ENCODE results near the gene PRKAB2.
A peak's percentile ranks its signal among the peaks of the same experiment; 100 is the strongest.
"Not testable (repeated sequence)": the region's sequence is repeated elsewhere in the genome, so short reads cannot be mapped to it uniquely, and the experiment has no call there.

The PRKAB2 gene

GRCh38 chr1:147172168-147173016 lies at the start of gene PRKAB2:
Gene PRKAB2 (minus strand): TSS chr1:147172470. CDS start chr1:147172144, 326 bp downstream.
- peak; percentile 94 for DNase-seq

DNA sequence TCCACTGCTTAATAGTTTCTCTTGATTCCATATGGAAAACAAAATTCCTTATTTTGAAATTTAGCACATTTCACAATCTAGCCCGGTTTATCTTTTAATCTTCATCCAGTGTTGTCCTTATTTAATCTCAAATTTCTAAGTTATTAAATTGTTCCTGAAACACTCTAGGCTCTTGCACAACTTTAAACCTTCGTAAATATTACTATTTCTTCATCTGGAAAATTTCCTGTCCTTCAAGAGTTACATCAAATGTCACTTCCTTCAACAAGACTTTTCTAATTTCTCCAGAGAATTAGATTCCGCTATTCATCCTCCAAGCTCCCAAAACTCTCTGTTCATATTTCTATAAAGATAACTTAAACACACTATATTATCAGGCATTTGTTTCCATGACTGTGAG lies 46.3 kb upstream of the PRKAB2 start:
- no peak for DNase-seq

DNA sequence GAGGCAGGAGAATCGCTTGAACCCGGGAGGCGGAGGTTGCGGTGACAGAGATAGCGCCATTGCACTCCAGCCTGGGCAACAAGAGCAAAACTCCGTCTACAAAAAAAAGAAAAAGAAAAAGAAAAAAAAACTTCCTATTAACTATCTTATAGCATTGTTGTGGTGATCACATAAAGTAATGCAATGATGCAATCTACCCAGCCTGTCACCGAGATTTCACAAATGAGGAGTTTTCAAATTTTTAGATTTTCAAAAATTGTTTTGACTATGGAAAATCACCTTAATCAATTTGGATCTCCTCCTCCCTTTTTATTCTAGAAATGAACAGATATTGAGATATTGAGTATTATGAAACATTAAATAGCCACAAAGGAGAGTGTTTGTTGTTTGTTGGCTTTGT lies 44.9 kb upstream of the PRKAB2 start:
- no peak for DNase-seq

DNA sequence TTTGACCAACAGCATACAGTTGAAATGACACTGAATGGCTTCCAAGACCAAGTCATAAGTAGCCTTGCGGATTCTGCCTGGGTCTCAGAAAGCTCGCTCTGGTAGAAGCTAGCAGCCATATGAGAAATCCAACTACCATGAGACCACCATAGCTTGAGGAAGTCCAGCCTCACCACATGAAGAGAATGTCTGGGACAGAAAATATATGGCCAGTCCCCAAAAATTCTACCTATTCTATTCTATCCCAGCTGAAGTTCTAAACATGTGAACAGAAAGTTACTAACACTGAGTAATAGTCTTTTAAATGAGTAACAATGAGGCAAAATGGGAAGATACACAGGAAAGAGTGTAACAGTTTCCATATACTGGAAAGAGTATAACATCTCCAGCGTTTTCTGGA lies 43.9 kb upstream of the PRKAB2 start:
- DNase-seq, result no peak

GRCh38 chr1:147215540-147215916 lies 43.3 kb upstream of the PRKAB2 start:
- DNase-seq, result no peak

DNA sequence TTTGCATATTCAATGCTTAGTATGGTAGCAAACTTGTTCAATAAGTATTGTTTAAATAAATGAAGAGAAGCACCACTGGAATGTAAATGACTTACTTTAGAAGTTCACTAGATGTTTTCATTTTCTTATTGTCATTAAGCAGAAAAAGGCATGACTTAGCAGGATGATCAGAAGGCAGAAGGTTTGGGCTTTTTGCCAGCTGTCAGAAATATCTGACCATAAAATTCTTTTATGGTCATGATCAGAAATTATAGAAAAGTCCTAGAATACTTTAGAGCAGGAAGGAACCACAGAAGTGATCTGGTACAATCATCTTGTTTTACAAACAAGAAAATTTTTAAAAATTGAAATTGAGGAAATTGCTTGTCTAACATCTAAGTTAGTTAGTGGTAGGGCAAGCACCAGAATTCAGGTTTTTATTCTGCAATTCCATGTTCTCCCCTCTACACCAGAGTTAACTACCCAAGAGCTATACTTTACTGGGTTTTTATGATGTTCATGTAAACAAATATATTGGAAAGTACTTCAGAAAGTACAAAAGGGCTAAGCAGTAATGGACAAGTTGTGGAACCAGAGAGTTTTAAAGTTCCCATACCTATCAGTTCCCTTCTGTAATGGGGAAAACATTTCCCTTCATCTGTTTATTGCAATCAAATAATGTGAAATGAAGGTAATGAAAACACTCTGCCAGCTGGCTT lies 42.7 kb upstream of the PRKAB2 start:
- DNase-seq, result no peak

- no peak for DNase-seq
Observed at GRCh38 chr1:147214325-147214724, 42.1 kb upstream of the PRKAB2 start.

- no peak for DNase-seq
Observed at GRCh38 chr1:147213271-147213670, 41.0 kb upstream of the PRKAB2 start.

DNA sequence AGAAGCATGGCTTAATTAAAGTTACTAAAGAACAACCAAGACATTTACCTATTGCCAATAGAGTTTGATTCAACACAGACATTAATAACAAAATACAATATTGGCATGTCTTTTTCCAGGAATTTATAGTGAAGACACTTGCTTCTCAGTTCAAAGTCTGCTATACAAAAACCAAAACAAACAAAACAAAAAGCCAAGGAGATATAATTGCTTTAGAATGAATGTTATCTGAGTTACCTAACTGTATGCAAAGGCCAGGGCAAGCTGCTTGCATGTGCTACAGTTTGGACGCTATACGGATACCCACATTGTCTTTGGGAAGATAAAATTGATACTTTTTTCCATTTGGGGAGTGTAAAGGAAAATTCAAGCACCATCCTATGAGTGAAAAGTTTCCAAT lies 39.3 kb upstream of the PRKAB2 start:
- DNase-seq, result no peak

GRCh38 chr1:147210987-147211386 lies 38.7 kb upstream of the PRKAB2 start:
- DNase-seq, result no peak

DNA sequence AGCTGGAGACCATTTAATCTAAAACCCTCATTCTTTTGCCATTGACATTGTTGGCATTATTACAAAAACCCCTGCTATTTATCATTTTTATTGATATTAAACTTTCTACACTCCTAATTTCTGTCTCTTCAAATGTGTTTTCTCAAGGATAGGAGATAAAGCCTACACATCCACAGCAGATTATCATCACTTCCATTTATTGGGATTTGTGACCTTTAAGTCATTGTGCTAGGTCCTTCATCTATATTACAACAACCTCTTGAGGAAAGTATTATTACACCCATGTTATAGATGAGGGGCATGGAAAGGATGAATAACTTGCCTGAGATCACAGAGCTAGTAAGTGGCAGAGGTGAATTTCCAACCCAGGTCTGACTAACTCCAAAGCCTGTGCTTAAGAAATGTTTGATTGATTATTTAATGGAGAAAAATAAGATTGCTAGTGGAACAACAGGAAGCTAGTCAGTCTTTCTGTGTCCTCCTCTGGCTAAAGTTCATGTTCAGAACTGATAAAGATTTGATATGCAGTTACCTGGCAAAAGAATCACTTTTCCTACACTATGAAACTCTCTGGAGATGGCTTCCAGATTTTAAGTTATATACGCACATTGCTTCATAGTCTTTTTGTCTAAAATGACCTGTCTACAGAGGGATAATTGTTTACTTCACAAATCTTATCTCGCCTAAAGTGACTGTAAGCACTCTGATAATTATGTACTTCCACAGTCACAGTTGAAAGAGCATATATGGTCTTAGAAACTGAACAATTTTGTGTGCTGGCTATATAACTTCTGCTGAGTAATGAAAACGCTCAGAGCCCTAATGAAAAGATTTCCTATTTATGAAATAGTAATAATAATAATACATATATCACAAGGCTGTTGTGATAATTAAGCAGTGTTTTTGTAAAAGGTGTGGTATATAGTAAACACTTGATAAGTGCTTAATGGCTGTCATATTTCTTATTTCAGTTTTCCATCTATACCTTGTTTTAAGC lies 37.9 kb upstream of the PRKAB2 start:
- no peak for DNase-seq

DNA sequence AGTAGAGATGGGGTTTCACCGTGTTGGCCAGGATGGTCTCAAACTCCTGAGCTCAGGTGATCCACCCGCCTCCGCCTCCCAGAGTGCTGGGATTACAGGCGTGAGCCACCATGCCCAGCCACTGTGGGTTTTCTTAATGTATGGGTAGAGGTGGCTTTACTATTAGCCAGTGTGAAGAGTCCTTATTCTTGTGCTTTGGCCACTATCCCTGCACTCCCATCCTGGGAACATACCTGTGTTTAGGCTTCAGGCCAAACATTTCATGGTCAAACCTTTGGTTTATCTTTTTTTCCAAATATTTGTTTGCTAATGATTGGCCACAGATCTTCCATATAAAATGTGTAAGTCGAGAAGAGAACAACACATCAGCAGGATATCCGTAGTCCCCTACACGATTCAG lies 36.3 kb upstream of the PRKAB2 start:
- DNase-seq, result no peak

- DNase-seq, result no peak
Observed at GRCh38 chr1:147207192-147207591, 34.9 kb upstream of the PRKAB2 start.

DNA sequence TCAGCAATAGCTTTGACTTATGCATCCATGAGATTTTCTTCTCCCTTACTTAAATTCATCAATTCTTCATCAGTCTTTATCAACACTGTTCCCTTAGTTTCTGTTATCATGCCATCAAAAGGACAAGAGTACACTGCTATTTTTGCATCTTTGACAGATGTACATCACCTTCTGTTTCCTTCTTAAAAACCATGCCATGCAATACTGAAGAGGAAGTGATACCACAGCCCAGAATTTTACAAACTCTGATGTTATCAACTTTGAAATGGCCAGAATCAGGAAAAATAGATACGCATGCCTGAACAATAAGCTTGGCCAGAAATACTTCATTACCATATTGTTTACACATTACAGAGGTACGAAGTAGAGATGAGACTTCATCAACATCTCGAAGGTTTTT lies 31.8 kb upstream of the PRKAB2 start:
- no peak for DNase-seq

- DNase-seq, result no peak
Observed at GRCh38 chr1:147202576-147202975, 30.3 kb upstream of the PRKAB2 start.

DNA sequence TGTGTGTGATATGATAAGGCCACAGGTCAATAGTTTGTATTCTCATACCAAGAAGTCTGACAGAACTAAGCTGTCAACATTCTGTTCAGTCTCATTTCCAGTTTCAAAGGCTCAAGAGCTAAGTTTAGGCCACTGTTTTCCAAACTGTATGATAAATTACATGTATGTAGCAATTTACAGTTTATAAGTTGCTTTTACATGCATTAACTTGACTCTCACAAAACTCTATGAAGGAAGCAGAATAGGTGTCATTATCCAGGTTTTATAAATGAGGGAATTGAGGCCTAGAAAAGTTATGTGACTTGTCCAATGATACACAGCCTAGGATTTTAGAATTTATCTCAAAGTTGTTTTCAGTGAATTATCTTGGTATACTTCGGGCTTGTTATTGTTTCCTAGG lies 29.5 kb upstream of the PRKAB2 start:
- DNase-seq, result no peak

DNA sequence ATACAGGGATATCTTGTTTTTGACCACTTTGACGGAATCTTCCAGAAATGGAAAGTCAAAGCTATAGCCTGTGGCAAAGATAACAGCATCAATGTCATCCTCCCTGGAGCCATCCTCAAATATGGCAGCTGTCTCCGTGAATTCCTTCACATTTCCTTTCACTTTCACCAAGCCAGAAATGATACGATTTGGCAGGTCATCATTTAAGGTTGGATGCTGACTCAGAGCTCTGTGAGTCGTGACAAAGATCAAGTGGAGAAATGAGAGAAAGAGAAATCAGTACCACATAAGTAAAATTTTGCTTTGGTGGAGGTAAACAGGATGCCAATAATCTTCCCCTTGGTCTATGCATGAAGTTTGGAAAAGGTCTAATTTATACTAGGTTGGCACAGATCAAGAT lies 29.0 kb upstream of the PRKAB2 start:
- no peak for DNase-seq

- not testable (repeated sequence) for DNase-seq
Observed at GRCh38 chr1:147197324-147197723, 25.1 kb upstream of the PRKAB2 start.

DNA sequence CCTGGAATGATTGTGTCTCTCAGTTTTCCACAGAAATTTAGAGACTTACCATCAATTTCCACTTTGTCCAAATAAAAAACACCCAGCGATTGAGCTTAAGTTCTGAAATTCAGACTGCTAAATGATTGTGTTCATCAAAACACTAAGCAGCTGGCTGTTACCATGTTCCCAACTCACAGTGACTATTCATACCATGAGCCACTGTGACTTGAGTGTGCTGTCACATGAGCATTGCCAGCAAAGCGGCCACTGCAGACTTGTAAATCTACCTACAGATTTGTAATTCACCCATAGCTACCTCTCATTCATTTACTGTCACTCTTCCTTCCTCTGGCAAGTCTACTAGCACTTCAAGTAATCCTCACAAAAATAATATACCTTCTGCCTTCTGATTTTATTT lies 17.2 kb upstream of the PRKAB2 start:
- DNase-seq, result no peak

- no peak for DNase-seq
Observed at GRCh38 chr1:147185432-147185831, 13.2 kb upstream of the PRKAB2 start.

- peak; percentile 5 for DNase-seq
Observed at GRCh38 chr1:147177611-147178380, 5.5 kb upstream of the PRKAB2 start.

DNA sequence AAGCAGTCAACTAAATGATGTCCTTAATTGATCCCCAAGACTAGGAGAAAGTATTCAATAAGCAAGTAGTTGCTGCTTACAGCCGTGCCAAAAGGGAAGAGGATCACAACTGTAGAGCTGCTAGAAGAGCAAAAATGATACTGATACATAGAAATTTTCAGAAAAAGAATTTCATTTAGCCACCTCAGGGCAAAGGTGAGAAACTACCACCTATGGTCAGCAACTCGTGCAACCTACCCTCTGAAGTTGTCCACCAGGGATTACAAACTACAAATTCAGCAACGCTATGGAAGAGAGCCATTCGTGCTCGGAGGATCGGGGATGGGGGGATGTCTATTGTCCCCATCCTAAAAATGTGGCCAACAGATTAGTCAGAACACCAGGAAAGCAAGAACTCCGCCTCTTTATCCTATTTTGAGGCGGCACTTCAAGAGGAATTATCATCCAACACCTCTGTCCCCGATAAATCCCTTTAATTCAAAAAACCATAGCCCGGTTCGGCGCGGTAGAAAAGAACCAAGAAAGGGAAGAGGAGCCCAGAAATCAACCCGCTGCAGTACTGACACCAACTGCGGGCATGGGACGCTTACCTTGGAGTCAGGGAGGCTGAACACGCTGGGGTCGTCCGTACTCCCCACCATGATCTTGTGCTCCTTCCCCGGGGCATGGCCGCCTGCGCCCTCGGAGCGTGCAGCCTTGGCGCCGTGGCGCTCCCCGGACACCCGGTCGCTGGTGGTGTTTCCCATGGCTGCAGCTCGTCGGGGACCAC lies 687 bp downstream of the PRKAB2 start:
- DNase-seq, result peak; percentile 3
